Measurements from ENCODE around the gene NUP35. TPM values are rescaled to one million over a fixed set of nuclear protein-coding genes. Genes with fewer than 3 reads are reported as not detected.

NUP35 gene
- total RNA-seq, 4 donors from 2014 or later = 8.7 to 27.0 (median 15.6) TPM

GRCh38 chr2:183192343-183192742 lies 68.1 kb downstream of the NUP35 start:
- WGBS, 2 donors = 84 to 85% methylated on average over 1 of the region's 1 CpG
- no peaks in the 10 kb centered on the region for H3K27me3 ChIP-seq
- no peak for DNase-seq (ENCODE audit: low spot score in 2 of 2)
- TF ChIP-seq POLR2A (IDR thresholded peaks at IDR 0.05) (no peak), CTCF (IDR thresholded peaks at IDR 0.05) (no peak), EP300 (IDR thresholded peaks at IDR 0.05) (no peak)
- peaks cover 0 to 54% (median 0%) of the 10 kb centered on the region in 3 donors for H3K36me3 ChIP-seq
- no peaks in the 10 kb centered on the region for H3K4me1 ChIP-seq
- H3K4me3 ChIP-seq = no peak overlapping the region
- no peaks in the 10 kb centered on the region for H3K9me3 ChIP-seq
- no peak overlapping the region for H3K27ac ChIP-seq

DNA sequence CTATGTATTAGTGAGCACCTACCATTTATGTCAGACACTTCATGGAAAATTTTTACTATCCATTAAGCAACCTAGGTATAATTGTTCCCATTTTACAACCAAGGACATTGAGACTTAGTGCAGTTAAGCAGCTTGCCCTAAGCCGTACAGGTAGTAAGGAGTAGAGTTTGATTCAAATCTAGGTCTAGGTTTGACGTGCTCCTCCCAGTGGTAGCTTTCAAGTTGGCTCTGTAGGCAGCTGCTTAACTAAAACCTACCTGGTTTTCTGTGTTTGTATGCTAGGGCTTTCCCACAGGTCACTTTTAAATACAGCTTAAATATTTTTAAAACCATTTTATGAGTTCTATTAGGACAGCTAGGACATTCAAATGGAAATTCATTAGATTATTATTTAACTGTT lies 69.7 kb downstream of the NUP35 start:
- Histone ChIP-seq H3K4me1 (no peaks in the 10 kb centered on the region), H3K27me3 (no peaks in the 10 kb centered on the region), H3K27ac (no peak overlapping the region), H3K4me3 (no peak overlapping the region), H3K9me3 (peaks cover 0 to 2% (median 0%) of the 10 kb centered on the region in 4 donors), H3K36me3 (peaks cover 0 to 48% (median 0%) of the 10 kb centered on the region in 3 donors)
- TF ChIP-seq CTCF (IDR thresholded peaks at IDR 0.05) (no peak), EP300 (IDR thresholded peaks at IDR 0.05) (no peak), POLR2A (IDR thresholded peaks at IDR 0.05) (no peak)
- 98% methylated on average over 2 of the region's 2 CpGs for WGBS, 2 donors
- no peak for DNase-seq (ENCODE audit: low spot score in 2 of 2)

DNA sequence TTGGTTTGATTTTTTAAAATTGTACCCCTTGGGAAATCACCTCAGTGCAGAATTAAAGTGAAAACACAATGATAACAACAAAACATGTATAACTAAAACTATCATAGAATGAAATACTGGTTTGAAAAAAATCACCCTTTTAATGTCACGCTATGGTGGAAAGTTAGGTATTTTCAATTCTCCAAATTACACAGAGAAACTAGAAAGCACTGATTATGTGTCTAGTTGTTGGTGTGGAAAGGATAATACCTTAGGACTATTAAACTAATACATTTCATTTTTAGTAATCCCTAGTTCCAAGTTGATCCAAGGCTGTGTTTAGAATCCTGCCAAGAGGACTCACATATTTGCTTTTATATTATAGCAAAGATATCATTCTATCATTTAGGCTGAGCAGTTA lies 71.2 kb downstream of the NUP35 start:
- H3K27me3 ChIP-seq = no peaks in the 10 kb centered on the region
- 98 to 100% methylated on average over 1 of the region's 1 CpG for WGBS, 2 donors
- no peak overlapping the region for H3K4me3 ChIP-seq
- DNase-seq (ENCODE audit: low spot score in 2 of 2) = no peak
- H3K27ac ChIP-seq = no peak overlapping the region
- peaks cover 0 to 3% (median 1%) of the 10 kb centered on the region in 4 donors for H3K9me3 ChIP-seq
- no peaks in the 10 kb centered on the region for H3K4me1 ChIP-seq
- H3K36me3 ChIP-seq = peaks cover 0 to 38% (median 0%) of the 10 kb centered on the region in 3 donors
- no peak for TF ChIP-seq EP300 (IDR thresholded peaks at IDR 0.05)
- TF ChIP-seq CTCF (IDR thresholded peaks at IDR 0.05) = no peak
- no peak for TF ChIP-seq POLR2A (IDR thresholded peaks at IDR 0.05)

DNA sequence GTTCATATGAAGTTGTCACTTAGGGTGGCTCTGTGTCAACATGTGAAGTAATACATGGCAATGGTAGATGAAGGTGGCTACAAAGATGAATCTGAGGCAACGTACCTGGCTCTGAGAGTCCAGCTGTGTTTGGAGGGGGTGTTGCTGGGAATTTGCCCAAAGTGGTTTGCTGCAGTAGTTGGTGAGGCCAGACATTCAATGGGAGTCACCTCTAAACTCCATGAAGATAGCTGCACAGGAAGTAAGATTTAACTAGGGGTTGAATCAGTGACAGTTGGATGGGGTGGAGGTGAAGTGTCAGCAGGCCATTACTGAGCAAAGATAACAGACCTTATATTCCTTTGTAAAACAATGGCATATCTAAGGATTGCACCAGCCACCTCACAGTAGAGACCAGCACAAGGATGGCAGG lies 71.8 kb downstream of the NUP35 start:
- Histone ChIP-seq H3K9me3 (peaks cover 0 to 3% (median 1%) of the 10 kb centered on the region in 4 donors), H3K4me3 (no peak overlapping the region), H3K36me3 (peaks cover 0 to 32% (median 0%) of the 10 kb centered on the region in 3 donors), H3K27me3 (no peaks in the 10 kb centered on the region), H3K4me1 (no peaks in the 10 kb centered on the region), H3K27ac (no peak overlapping the region)
- WGBS, 2 donors = 85 to 96% methylated on average over 1 of the region's 1 CpG
- TF ChIP-seq EP300 (IDR thresholded peaks at IDR 0.05) (no peak), CTCF (IDR thresholded peaks at IDR 0.05) (no peak), POLR2A (IDR thresholded peaks at IDR 0.05) (no peak)
- no peak for DNase-seq (ENCODE audit: low spot score in 2 of 2)

DNA sequence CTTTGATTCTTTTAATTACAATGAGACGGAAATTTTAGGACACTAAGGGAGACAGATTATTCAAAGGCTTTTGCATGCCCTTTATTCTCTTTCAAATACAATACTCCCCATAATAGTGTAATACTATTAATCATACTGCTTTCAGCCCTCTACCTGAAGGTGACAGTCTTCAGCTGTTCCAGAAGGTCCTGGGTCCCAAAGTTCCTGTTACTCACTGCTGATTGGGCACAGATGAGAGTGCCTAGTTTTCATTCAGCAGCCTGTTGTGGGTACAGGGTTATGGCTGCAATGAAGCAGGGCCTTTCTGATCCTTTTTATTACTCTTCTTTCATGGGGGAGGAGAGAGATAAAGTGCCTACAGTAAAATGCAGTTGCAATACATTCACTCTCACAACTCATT lies 80.2 kb downstream of the NUP35 start:
- Histone ChIP-seq H3K4me3 (no peak overlapping the region), H3K27me3 (no peaks in the 10 kb centered on the region), H3K36me3 (peaks cover 0 to 18% (median 0%) of the 10 kb centered on the region in 3 donors), H3K4me1 (no peaks in the 10 kb centered on the region), H3K27ac (no peak overlapping the region), H3K9me3 (peaks cover 0 to 5% (median 0%) of the 10 kb centered on the region in 4 donors)
- no peak for TF ChIP-seq CTCF (IDR thresholded peaks at IDR 0.05)
- TF ChIP-seq EP300 (IDR thresholded peaks at IDR 0.05) = no peak
- TF ChIP-seq POLR2A (IDR thresholded peaks at IDR 0.05) = no peak
- WGBS, 2 donors = 94 to 96% methylated on average over 1 of the region's 1 CpG
- no peak for DNase-seq (ENCODE audit: low spot score in 2 of 2)
